ENCODE data around the gene PTPRJ. TPM values are rescaled to one million over a fixed set of nuclear protein-coding genes. Genes with fewer than 3 reads are reported as not detected.
"Not testable (repeated sequence)": the region's sequence is repeated elsewhere in the genome, so short reads cannot be mapped to it uniquely, and the experiment has no call there.

PTPRJ gene
- total and polyA plus RNA-seq, 2 donors (not counting 3 experiments of a cell fraction or from before 2014, with no cell fraction given), result 3.1 to 7.7 TPM

GRCh38 chr11:48184452-48184851 is 204.1 kb downstream of the PTPRJ start:
- no TSS peak for BruUV-seq (replicated peaks)
- H4K20me1 ChIP-seq (replicated peaks; ENCODE audit: control insufficient read depth, extremely low read depth, insufficient read depth, low read length), result no peaks in the 10 kb centered on the region
- FAIRE-seq (no peak), DNase-seq (ENCODE audit: low read depth, low spot score) (no peak)
- POLR2A ChIA-PET, result no interaction called here
- H3K9me3 ChIP-seq (replicated peaks; ENCODE audit: control insufficient read depth, insufficient read depth, low read length), result no peaks in the 10 kb centered on the region
- no peaks in the 10 kb centered on the region for H3K79me2 ChIP-seq (ENCODE audit: control insufficient read depth, insufficient read depth, low read length)
- TF ChIP-seq GATA2 (IDR thresholded peaks at IDR 0.05; ENCODE audit: insufficient read depth, insufficient read length, low read depth, low read length), result no peak
- no peak for TF ChIP-seq MYC (IDR thresholded peaks at IDR 0.05; ENCODE audit: low read depth, low read length)
- no peak for TF ChIP-seq JUN (IDR thresholded peaks at IDR 0.05; ENCODE audit: borderline replicate concordance, insufficient read depth, insufficient read length, low read depth)
- no peak for TF ChIP-seq POLR2A (IDR thresholded peaks at IDR 0.05; ENCODE audit: low read depth, low read length)
- TF ChIP-seq EZH2 (IDR thresholded peaks at IDR 0.05; ENCODE audit: borderline replicate concordance, low read depth, low read length, severe bottlenecking), result no peak
- TF ChIP-seq FOS (IDR thresholded peaks at IDR 0.05; ENCODE audit: borderline replicate concordance, insufficient read depth, low read length), result no peak
- no peak for TF ChIP-seq POLR2AphosphoS5 (IDR thresholded peaks at IDR 0.05; ENCODE audit: insufficient read depth, low read depth, low read length)
- TF ChIP-seq MAX (IDR thresholded peaks at IDR 0.05; ENCODE audit: insufficient read depth, insufficient read length), result no peak
- TF ChIP-seq CTCF (IDR thresholded peaks at IDR 0.05; ENCODE audit: extremely low read depth in 1 of 2, insufficient read depth in 1 of 2, low read depth in 1 of 2, low read length in 2 of 2), result no peak
- no peaks in the 10 kb centered on the region for H3K9me1 ChIP-seq (replicated peaks; ENCODE audit: control insufficient read depth, extremely low read depth, insufficient read depth, low read length)
- no peak overlapping the region for H3K9ac ChIP-seq (replicated peaks; ENCODE audit: extremely low read depth, insufficient read depth, low read length)
- no peak overlapping the region for H2AFZ ChIP-seq (ENCODE audit: low read depth, low read length)
- no peaks in the 10 kb centered on the region for H3K36me3 ChIP-seq (ENCODE audit: control insufficient read depth in 2 of 2, extremely low read depth in 1 of 2, insufficient read depth in 2 of 2, low read length in 2 of 2)
- CTCF ChIA-PET, result no interaction called here
- no peaks in the 10 kb centered on the region for H3K27me3 ChIP-seq (ENCODE audit: control insufficient read depth in 2 of 2, insufficient read depth in 2 of 2, low read length in 2 of 2)
- H3K4me1 ChIP-seq (ENCODE audit: control insufficient read depth, extremely low read depth, insufficient read depth, low read length), result no peaks in the 10 kb centered on the region
- intact Hi-C loops (cut with micrococcal nuclease), result no loop called here
- H3K27ac ChIP-seq (ENCODE audit: insufficient read depth, low read depth, low read length), result no peak overlapping the region
- H3K4me3 ChIP-seq (replicated peaks in 1 of 3; ENCODE audit: insufficient read depth in 1 of 3, low read depth in 1 of 3, low read length in 3 of 3), result no peak overlapping the region
- dilution Hi-C loops (cut with MboI; ENCODE audit: extremely low pct_ligation_motif_present, low sequenced_read_pairs), result no loop called here
- no peak overlapping the region for H3K4me2 ChIP-seq (ENCODE audit: insufficient read depth, low read length)

- DNase-seq (ENCODE audit: low read depth, low spot score); H3K79me2 ChIP-seq (ENCODE audit: control insufficient read depth, insufficient read depth, low read length); BruUV-seq (replicated peaks); H3K27me3 ChIP-seq (ENCODE audit: control insufficient read depth in 2 of 2, insufficient read depth in 2 of 2, low read length in 2 of 2); intact Hi-C loops (cut with micrococcal nuclease); H3K36me3 ChIP-seq (ENCODE audit: control insufficient read depth in 2 of 2, extremely low read depth in 1 of 2, insufficient read depth in 2 of 2, low read length in 2 of 2); H4K20me1 ChIP-seq (replicated peaks; ENCODE audit: control insufficient read depth, extremely low read depth, insufficient read depth, low read length); FAIRE-seq; H3K27ac ChIP-seq (ENCODE audit: insufficient read depth, low read depth, low read length); dilution Hi-C loops (cut with MboI; ENCODE audit: extremely low pct_ligation_motif_present, low sequenced_read_pairs); H2AFZ ChIP-seq (ENCODE audit: low read depth, low read length); H3K9me3 ChIP-seq (replicated peaks; ENCODE audit: control insufficient read depth, insufficient read depth, low read length); H3K4me3 ChIP-seq (replicated peaks in 1 of 3; ENCODE audit: insufficient read depth in 1 of 3, low read depth in 1 of 3, low read length in 3 of 3); H3K4me2 ChIP-seq (ENCODE audit: insufficient read depth, low read length); CTCF ChIA-PET; POLR2A ChIA-PET; H3K9ac ChIP-seq (replicated peaks; ENCODE audit: extremely low read depth, insufficient read depth, low read length); H3K9me1 ChIP-seq (replicated peaks; ENCODE audit: control insufficient read depth, extremely low read depth, insufficient read depth, low read length); H3K4me1 ChIP-seq (ENCODE audit: control insufficient read depth, extremely low read depth, insufficient read depth, low read length): not testable (repeated sequence)
Measured at GRCh38 chr11:48190906-48191654, 210.7 kb downstream of the PTPRJ start.

All from endothelial cell of umbilical vein (primary cell).